Measurements from ENCODE around the gene AMN1. TPM values are rescaled to one million over a fixed set of nuclear protein-coding genes. Genes with fewer than 3 reads are reported as not detected.
"Not testable (repeated sequence)": the region's sequence is repeated elsewhere in the genome, so short reads cannot be mapped to it uniquely, and the experiment has no call there.

AMN1 gene
- 11.5 TPM for total RNA-seq

- H3K9ac ChIP-seq (ENCODE audit: low read depth in 1 of 3, low read length in 3 of 3) = peak within 1 kb of the TSS; percentile 90 to 95 (median 90)
- H3K27me3 ChIP-seq (ENCODE audit: control insufficient read depth in 3 of 3, insufficient read depth in 3 of 3, low read length in 3 of 3) = no peaks in the 10 kb centered on the region
- no peaks in the 10 kb centered on the region for H3K9me3 ChIP-seq (ENCODE audit: control insufficient read depth in 3 of 3, low read length in 3 of 3)
- H3K27ac ChIP-seq (ENCODE audit: low read depth, low read length) = peak within 1 kb of the TSS; percentile 94
- H3K4me1 ChIP-seq (ENCODE audit: control insufficient read depth in 3 of 3, insufficient read depth in 3 of 3, low read length in 3 of 3) = peaks cover 16 to 29% (median 21%) of the 10 kb centered on the region in 3 donors
- H3K4me3 ChIP-seq (ENCODE audit: low read length in 3 of 3) = peak within 1 kb of the TSS; percentile 83 to 96 (median 92)
- no peaks in the 10 kb centered on the region for H3K36me3 ChIP-seq (ENCODE audit: control insufficient read depth in 3 of 3, insufficient read depth in 3 of 3, low read length in 3 of 3)
Observed at GRCh38 chr12:31728917-31729640, at the start of gene AMN1. AMN1 (minus strand) TSS chr12:31729021; CDS start chr12:31729008, 13 bp downstream.

DNA sequence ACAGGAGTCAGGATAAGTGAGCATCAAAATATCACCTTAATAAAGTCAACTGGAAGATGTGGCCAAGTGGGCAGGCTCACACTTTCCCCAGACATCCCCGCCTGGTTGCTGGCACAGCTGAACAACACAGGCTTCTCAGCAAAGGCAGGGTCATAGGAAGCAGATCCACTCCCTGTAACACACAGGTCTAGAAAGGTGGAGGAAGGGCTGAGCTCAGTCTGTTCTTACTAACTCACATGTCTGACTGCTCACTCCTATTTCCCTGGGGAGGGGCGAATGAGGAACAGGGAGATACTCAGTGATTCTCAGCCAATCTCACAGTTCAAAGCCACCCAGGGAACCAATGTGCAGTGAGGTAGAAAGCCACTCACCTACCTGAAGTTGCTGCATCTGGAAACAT lies 45.0 kb upstream of the AMN1 start:
- Histone ChIP-seq H3K36me3 (ENCODE audit: control insufficient read depth in 3 of 3, insufficient read depth in 3 of 3, low read length in 3 of 3) (no peaks in the 10 kb centered on the region), H3K27ac (ENCODE audit: low read depth, low read length) (no peak overlapping the region), H3K9ac (ENCODE audit: low read depth in 1 of 3, low read length in 3 of 3) (no peak overlapping the region), H3K4me3 (ENCODE audit: low read length in 3 of 3) (no peak overlapping the region), H3K27me3 (ENCODE audit: control insufficient read depth in 3 of 3, insufficient read depth in 3 of 3, low read length in 3 of 3) (no peaks in the 10 kb centered on the region), H3K9me3 (ENCODE audit: control insufficient read depth in 3 of 3, low read length in 3 of 3) (no peaks in the 10 kb centered on the region), H3K4me1 (ENCODE audit: control insufficient read depth in 3 of 3, insufficient read depth in 3 of 3, low read length in 3 of 3) (no peaks in the 10 kb centered on the region)

DNA sequence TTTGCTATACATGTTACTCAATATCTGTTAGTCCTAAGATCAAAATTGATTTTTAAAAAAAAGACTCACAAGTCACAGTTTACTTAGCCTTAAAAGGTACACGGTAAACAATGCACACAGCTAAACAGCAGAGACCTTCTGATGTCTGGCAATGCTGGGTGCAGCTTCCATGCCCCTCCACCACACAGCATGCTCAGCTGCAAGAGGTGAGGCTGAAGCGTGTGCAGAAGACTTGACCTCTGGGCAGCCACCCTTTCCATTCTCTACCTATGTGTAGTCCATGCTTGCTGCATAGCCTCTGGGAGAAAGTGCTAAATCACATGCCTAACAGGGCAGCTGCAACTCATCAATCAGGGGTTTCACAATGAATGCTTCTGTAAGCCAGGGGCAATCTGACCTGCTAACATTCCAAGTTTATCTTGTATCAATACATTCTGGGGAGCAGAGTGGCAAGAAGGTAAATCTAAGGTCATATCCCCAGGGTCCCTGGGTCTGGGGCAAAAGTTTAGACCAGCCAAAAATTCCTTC lies 44.5 kb upstream of the AMN1 start:
- Histone ChIP-seq H3K9ac (ENCODE audit: low read depth in 1 of 3, low read length in 3 of 3) (no peak overlapping the region), H3K27ac (ENCODE audit: low read depth, low read length) (no peak overlapping the region)

GRCh38 chr12:31772685-31773222 lies 43.9 kb upstream of the AMN1 start:
- H3K4me1 ChIP-seq (ENCODE audit: control insufficient read depth in 3 of 3, insufficient read depth in 3 of 3, low read length in 3 of 3) = no peaks in the 10 kb centered on the region
- no peaks in the 10 kb centered on the region for H3K9me3 ChIP-seq (ENCODE audit: control insufficient read depth in 3 of 3, low read length in 3 of 3)
- H3K36me3 ChIP-seq (ENCODE audit: control insufficient read depth in 3 of 3, insufficient read depth in 3 of 3, low read length in 3 of 3) = no peaks in the 10 kb centered on the region
- no peak overlapping the region for H3K4me3 ChIP-seq (ENCODE audit: low read length in 3 of 3)
- no peaks in the 10 kb centered on the region for H3K27me3 ChIP-seq (ENCODE audit: control insufficient read depth in 3 of 3, insufficient read depth in 3 of 3, low read length in 3 of 3)
- no peak overlapping the region for H3K9ac ChIP-seq (ENCODE audit: low read depth in 1 of 3, low read length in 3 of 3)
- no peak overlapping the region for H3K27ac ChIP-seq (ENCODE audit: low read depth, low read length)

More for the DNA sequence above, 44.5 kb upstream of the AMN1 start:
- Histone ChIP-seq H3K4me3 (ENCODE audit: low read length in 3 of 3) (no peak overlapping the region), H3K9me3 (ENCODE audit: control insufficient read depth in 3 of 3, low read length in 3 of 3) (no peaks in the 10 kb centered on the region), H3K4me1 (ENCODE audit: control insufficient read depth in 3 of 3, insufficient read depth in 3 of 3, low read length in 3 of 3) (no peaks in the 10 kb centered on the region), H3K36me3 (ENCODE audit: control insufficient read depth in 3 of 3, insufficient read depth in 3 of 3, low read length in 3 of 3) (no peaks in the 10 kb centered on the region), H3K27me3 (ENCODE audit: control insufficient read depth in 3 of 3, insufficient read depth in 3 of 3, low read length in 3 of 3) (no peaks in the 10 kb centered on the region)

GRCh38 chr12:31772186-31772585 lies 43.4 kb upstream of the AMN1 start:
- Histone ChIP-seq H3K36me3 (ENCODE audit: control insufficient read depth in 3 of 3, insufficient read depth in 3 of 3, low read length in 3 of 3) (no peaks in the 10 kb centered on the region), H3K27ac (ENCODE audit: low read depth, low read length) (no peak overlapping the region), H3K27me3 (ENCODE audit: control insufficient read depth in 3 of 3, insufficient read depth in 3 of 3, low read length in 3 of 3) (no peaks in the 10 kb centered on the region), H3K9me3 (ENCODE audit: control insufficient read depth in 3 of 3, low read length in 3 of 3) (no peaks in the 10 kb centered on the region), H3K9ac (ENCODE audit: low read depth in 1 of 3, low read length in 3 of 3) (no peak overlapping the region), H3K4me3 (ENCODE audit: low read length in 3 of 3) (no peak overlapping the region), H3K4me1 (ENCODE audit: control insufficient read depth in 3 of 3, insufficient read depth in 3 of 3, low read length in 3 of 3) (no peaks in the 10 kb centered on the region)

DNA sequence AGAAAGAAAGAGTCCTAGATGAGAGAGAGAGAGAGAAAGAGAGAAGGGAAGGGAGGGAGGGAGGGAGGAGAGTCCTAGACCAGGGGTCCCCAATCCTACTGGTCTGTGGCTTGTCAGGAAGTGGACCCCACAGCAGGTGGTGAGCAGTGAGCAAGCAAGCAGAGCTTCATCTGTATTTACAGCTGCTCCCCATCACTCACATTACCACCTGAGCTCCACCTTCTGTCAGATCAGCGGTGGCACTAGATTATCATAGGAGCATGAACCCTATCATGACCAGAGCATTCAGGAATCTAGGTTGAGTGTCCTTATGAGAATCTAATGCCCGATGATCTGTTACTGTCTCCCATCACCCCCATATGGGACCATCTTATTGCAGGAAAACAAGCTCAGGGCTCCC lies 39.2 kb upstream of the AMN1 start:
- no peaks in the 10 kb centered on the region for H3K27me3 ChIP-seq (ENCODE audit: control insufficient read depth in 3 of 3, insufficient read depth in 3 of 3, low read length in 3 of 3)
- H3K27ac ChIP-seq (ENCODE audit: low read depth, low read length) = no peak overlapping the region
- no peaks in the 10 kb centered on the region for H3K9me3 ChIP-seq (ENCODE audit: control insufficient read depth in 3 of 3, low read length in 3 of 3)
- no peaks in the 10 kb centered on the region for H3K4me1 ChIP-seq (ENCODE audit: control insufficient read depth in 3 of 3, insufficient read depth in 3 of 3, low read length in 3 of 3)
- H3K36me3 ChIP-seq (ENCODE audit: control insufficient read depth in 3 of 3, insufficient read depth in 3 of 3, low read length in 3 of 3) = no peaks in the 10 kb centered on the region
- no peak overlapping the region for H3K9ac ChIP-seq (ENCODE audit: low read depth in 1 of 3, low read length in 3 of 3)
- no peak overlapping the region for H3K4me3 ChIP-seq (ENCODE audit: low read length in 3 of 3)

- Histone ChIP-seq H3K4me1 (ENCODE audit: control insufficient read depth in 3 of 3, insufficient read depth in 3 of 3, low read length in 3 of 3) (no peaks in the 10 kb centered on the region), H3K36me3 (ENCODE audit: control insufficient read depth in 3 of 3, insufficient read depth in 3 of 3, low read length in 3 of 3) (no peaks in the 10 kb centered on the region), H3K27ac (ENCODE audit: low read depth, low read length) (no peak overlapping the region), H3K9me3 (ENCODE audit: control insufficient read depth in 3 of 3, low read length in 3 of 3) (no peaks in the 10 kb centered on the region), H3K9ac (ENCODE audit: low read depth in 1 of 3, low read length in 3 of 3) (no peak overlapping the region), H3K27me3 (ENCODE audit: control insufficient read depth in 3 of 3, insufficient read depth in 3 of 3, low read length in 3 of 3) (no peaks in the 10 kb centered on the region), H3K4me3 (ENCODE audit: low read length in 3 of 3) (no peak overlapping the region)
Observed at GRCh38 chr12:31765931-31766330, 37.1 kb upstream of the AMN1 start.

DNA sequence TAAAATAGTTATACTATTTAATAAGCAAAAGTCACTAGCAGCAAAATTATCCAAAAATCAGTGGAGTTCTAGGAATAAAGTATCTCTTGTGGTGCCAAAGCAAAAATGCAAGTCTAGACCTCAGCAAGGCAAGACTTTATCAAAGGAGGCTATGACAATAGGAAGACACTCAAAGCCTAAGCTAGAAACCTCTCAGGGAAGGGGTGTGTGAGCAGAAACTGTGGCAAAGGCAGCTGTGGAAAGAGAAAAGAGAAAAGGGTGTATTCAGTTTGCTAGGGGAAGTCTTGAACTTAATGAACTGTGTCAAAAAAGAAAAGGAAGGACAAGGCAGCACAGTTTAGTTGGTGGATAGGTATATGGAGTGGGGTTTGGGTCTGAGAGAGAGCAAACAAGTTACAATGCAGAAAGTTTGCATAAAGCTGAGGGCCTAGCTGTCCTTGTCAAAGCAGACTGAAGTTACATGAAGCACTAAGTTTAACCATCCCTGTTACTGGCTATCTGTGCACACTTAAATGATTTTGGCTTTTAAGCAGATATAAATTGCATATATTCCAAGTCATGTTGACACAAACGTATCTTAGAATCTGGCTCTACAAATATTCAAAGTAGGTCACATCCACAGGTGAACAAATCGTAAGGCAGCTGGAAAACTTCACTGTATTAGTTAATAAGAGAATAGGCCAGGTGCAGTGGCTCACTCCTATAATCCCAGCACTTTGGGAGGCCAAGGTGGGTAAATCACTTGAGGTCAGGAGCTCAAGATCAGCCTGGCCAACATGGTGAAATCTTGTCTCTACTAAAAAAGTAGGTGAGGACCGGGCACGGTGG lies 31.0 kb upstream of the AMN1 start:
- no peak overlapping the region for H3K9ac ChIP-seq (ENCODE audit: low read depth in 1 of 3, low read length in 3 of 3)
- no peaks in the 10 kb centered on the region for H3K9me3 ChIP-seq (ENCODE audit: control insufficient read depth in 3 of 3, low read length in 3 of 3)
- no peak overlapping the region for H3K27ac ChIP-seq (ENCODE audit: low read depth, low read length)
- H3K36me3 ChIP-seq (ENCODE audit: control insufficient read depth in 3 of 3, insufficient read depth in 3 of 3, low read length in 3 of 3) = no peaks in the 10 kb centered on the region
- no peaks in the 10 kb centered on the region for H3K4me1 ChIP-seq (ENCODE audit: control insufficient read depth in 3 of 3, insufficient read depth in 3 of 3, low read length in 3 of 3)
- no peak overlapping the region for H3K4me3 ChIP-seq (ENCODE audit: low read length in 3 of 3)
- H3K27me3 ChIP-seq (ENCODE audit: control insufficient read depth in 3 of 3, insufficient read depth in 3 of 3, low read length in 3 of 3) = no peaks in the 10 kb centered on the region

GRCh38 chr12:31758297-31758696 lies 29.5 kb upstream of the AMN1 start:
- not testable (repeated sequence) for H3K9me3 ChIP-seq (ENCODE audit: control insufficient read depth in 3 of 3, low read length in 3 of 3); H3K36me3 ChIP-seq (ENCODE audit: control insufficient read depth in 3 of 3, insufficient read depth in 3 of 3, low read length in 3 of 3); H3K27me3 ChIP-seq (ENCODE audit: control insufficient read depth in 3 of 3, insufficient read depth in 3 of 3, low read length in 3 of 3); H3K27ac ChIP-seq (ENCODE audit: low read depth, low read length); H3K4me1 ChIP-seq (ENCODE audit: control insufficient read depth in 3 of 3, insufficient read depth in 3 of 3, low read length in 3 of 3); H3K4me3 ChIP-seq (ENCODE audit: low read length in 3 of 3); H3K9ac ChIP-seq (ENCODE audit: low read depth in 1 of 3, low read length in 3 of 3)

DNA sequence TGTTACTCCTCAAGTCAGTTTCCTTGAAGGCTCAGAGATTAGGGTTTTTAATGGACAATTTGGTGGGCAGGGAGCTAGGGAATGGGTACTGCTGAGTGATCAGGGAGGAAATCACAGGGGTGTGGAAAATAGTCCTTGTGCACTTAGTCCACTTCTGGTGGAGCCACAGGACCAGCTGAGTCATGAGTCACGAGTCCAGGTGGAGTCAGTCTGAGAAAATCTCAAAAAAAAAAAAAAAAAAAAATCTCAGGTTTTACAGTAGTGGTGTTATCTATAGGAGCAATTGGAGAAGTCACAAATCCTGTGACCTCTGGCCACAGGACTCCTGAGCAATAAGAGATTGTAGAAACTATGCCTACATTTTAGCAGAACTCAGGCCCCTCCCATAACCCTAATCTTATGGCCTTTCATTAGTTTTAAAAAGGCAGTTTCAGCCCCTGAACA lies 28.2 kb upstream of the AMN1 start:
- H3K27me3 ChIP-seq (ENCODE audit: control insufficient read depth in 3 of 3, insufficient read depth in 3 of 3, low read length in 3 of 3) = no peaks in the 10 kb centered on the region
- no peak overlapping the region for H3K27ac ChIP-seq (ENCODE audit: low read depth, low read length)
- no peak overlapping the region for H3K4me3 ChIP-seq (ENCODE audit: low read length in 3 of 3)
- no peaks in the 10 kb centered on the region for H3K36me3 ChIP-seq (ENCODE audit: control insufficient read depth in 3 of 3, insufficient read depth in 3 of 3, low read length in 3 of 3)
- H3K9ac ChIP-seq (ENCODE audit: low read depth in 1 of 3, low read length in 3 of 3) = no peak overlapping the region
- no peaks in the 10 kb centered on the region for H3K4me1 ChIP-seq (ENCODE audit: control insufficient read depth in 3 of 3, insufficient read depth in 3 of 3, low read length in 3 of 3)
- no peaks in the 10 kb centered on the region for H3K9me3 ChIP-seq (ENCODE audit: control insufficient read depth in 3 of 3, low read length in 3 of 3)

Data from skeletal muscle tissue (tissue), 4 donors.